ENCODE results near the gene SMAD2.

SMAD2 gene

DNA sequence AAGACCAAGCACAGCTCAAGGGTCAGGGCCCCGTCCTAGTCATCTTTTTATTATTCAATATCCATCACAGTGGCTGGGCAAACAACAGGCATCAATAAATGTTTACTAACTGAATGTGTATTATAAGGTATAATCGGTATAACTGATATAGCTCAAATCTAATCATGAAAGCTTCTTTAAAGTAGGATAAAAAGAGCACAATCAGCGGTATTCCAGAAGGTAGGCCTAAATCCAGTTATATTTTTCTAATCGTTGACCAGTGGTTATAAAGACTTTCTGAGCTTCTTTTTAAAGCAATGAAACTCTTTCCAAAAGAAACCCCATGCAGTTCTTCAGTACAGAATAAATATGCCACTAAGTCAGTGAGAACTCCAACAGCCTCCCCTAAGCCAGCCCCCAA is 92.1 kb downstream of the SMAD2 start:
- H3K27me3 ChIP-seq (ENCODE audit: insufficient read depth, low read length) = no peaks in the 10 kb centered on the region
- H3K27ac ChIP-seq (ENCODE audit: low read depth, low read length, poor library complexity, severe bottlenecking) = no peak overlapping the region
- H4K20me1 ChIP-seq (ENCODE audit: insufficient read depth, low read length) = no peaks in the 10 kb centered on the region
- peaks cover 71% of the 10 kb centered on the region for H3K36me3 ChIP-seq (ENCODE audit: insufficient read depth, low read length)
- H3K4me3 ChIP-seq (ENCODE audit: low read depth, low read length, poor library complexity, severe bottlenecking) = no peak overlapping the region
- H3F3A ChIP-seq (ENCODE audit: insufficient read depth, low read length) = no peaks in the 10 kb centered on the region
- no peaks in the 10 kb centered on the region for H3K4me1 ChIP-seq (ENCODE audit: insufficient read depth, low read length, severe bottlenecking)
- no peak for TF ChIP-seq EZH2 (IDR thresholded peaks at IDR 0.05; ENCODE audit: borderline replicate concordance, low read length)
- TF ChIP-seq, protein P1, sequence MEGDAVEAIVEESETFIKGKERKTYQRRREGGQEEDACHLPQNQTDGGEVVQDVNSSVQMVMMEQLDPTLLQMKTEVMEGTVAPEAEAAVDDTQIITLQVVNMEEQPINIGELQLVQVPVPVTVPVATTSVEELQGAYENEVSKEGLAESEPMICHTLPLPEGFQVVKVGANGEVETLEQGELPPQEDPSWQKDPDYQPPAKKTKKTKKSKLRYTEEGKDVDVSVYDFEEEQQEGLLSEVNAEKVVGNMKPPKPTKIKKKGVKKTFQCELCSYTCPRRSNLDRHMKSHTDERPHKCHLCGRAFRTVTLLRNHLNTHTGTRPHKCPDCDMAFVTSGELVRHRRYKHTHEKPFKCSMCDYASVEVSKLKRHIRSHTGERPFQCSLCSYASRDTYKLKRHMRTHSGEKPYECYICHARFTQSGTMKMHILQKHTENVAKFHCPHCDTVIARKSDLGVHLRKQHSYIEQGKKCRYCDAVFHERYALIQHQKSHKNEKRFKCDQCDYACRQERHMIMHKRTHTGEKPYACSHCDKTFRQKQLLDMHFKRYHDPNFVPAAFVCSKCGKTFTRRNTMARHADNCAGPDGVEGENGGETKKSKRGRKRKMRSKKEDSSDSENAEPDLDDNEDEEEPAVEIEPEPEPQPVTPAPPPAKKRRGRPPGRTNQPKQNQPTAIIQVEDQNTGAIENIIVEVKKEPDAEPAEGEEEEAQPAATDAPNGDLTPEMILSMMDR (IDR thresholded peaks at IDR 0.05; ENCODE audit: low read length) = no peak
- no peaks in the 10 kb centered on the region for H3K9me2 ChIP-seq (ENCODE audit: low read depth, low read length)
- no peak overlapping the region for H3K4me2 ChIP-seq (ENCODE audit: low read length)
- H3K9ac ChIP-seq (ENCODE audit: low read length) = no peak overlapping the region
- H3K9me3 ChIP-seq (ENCODE audit: low read length) = no peaks in the 10 kb centered on the region
- H3K79me2 ChIP-seq (ENCODE audit: insufficient read depth, low read length) = no peaks in the 10 kb centered on the region
- H2AFZ ChIP-seq (ENCODE audit: low read length) = no peak overlapping the region

- TF ChIP-seq, protein P1 (IDR thresholded peaks at IDR 0.05; ENCODE audit: low read length) = no peak
- TF ChIP-seq EZH2 (IDR thresholded peaks at IDR 0.05; ENCODE audit: borderline replicate concordance, low read length) = no peak
- Histone ChIP-seq H3K36me3 (ENCODE audit: insufficient read depth, low read length) (peaks cover 25% of the 10 kb centered on the region; the same call in 1 of the 2 replicates), H3K9ac (ENCODE audit: low read length) (no peak overlapping the region)
Observed at GRCh38 chr18:47832348-47832747, 98.1 kb downstream of the SMAD2 start.

DNA sequence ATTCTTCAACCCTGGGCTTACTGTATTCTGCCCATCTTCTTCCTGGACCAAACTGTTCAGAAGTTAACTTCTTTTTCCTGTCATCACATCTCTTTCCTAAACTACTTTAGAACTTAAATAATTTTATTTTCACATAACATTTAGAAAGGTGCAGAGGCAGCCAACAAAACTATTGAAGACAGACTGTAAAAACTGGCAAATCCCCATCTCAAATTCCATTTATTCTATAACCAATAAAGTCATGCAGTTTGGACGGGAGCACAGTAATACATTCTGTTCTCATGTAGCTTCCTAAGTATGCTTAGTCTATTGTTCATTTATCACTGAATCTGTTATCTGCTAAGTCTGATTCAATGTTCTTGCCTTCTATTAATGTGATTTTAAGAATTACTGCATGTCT is 99.1 kb downstream of the SMAD2 start:
- TF ChIP-seq, protein P1 (IDR thresholded peaks at IDR 0.05; ENCODE audit: low read length) = no peak
- TF ChIP-seq EZH2 (IDR thresholded peaks at IDR 0.05; ENCODE audit: borderline replicate concordance, low read length) = no peak
- H3K4me1 ChIP-seq (ENCODE audit: insufficient read depth, low read length, severe bottlenecking) = no peaks in the 10 kb centered on the region
- H3K4me3 ChIP-seq (ENCODE audit: low read depth, low read length, poor library complexity, severe bottlenecking) = no peak overlapping the region
- peaks cover 20% of the 10 kb centered on the region; the same call in 1 of the 2 replicates for H3K36me3 ChIP-seq (ENCODE audit: insufficient read depth, low read length)
- H3K27me3 ChIP-seq (ENCODE audit: insufficient read depth, low read length) = no peaks in the 10 kb centered on the region
- H3K79me2 ChIP-seq (ENCODE audit: insufficient read depth, low read length) = no peaks in the 10 kb centered on the region
- no peak overlapping the region for H3K27ac ChIP-seq (ENCODE audit: low read depth, low read length, poor library complexity, severe bottlenecking)
- no peaks in the 10 kb centered on the region for H3K9me3 ChIP-seq (ENCODE audit: low read length)
- H3K9me2 ChIP-seq (ENCODE audit: low read depth, low read length) = no peaks in the 10 kb centered on the region
- H2AFZ ChIP-seq (ENCODE audit: low read length) = no peak overlapping the region
- H4K20me1 ChIP-seq (ENCODE audit: insufficient read depth, low read length) = no peaks in the 10 kb centered on the region
- no peaks in the 10 kb centered on the region for H3F3A ChIP-seq (ENCODE audit: insufficient read depth, low read length)
- H3K4me2 ChIP-seq (ENCODE audit: low read length) = no peak overlapping the region
- no peak overlapping the region for H3K9ac ChIP-seq (ENCODE audit: low read length)

More at GRCh38 chr18:47832348-47832747, 98.1 kb downstream of the SMAD2 start:
- Histone ChIP-seq H3F3A (ENCODE audit: insufficient read depth, low read length) (no peaks in the 10 kb centered on the region), H3K9me3 (ENCODE audit: low read length) (no peaks in the 10 kb centered on the region), H2AFZ (ENCODE audit: low read length) (no peak overlapping the region), H3K27ac (ENCODE audit: low read depth, low read length, poor library complexity, severe bottlenecking) (no peak overlapping the region), H3K9me2 (ENCODE audit: low read depth, low read length) (no peaks in the 10 kb centered on the region), H3K4me2 (ENCODE audit: low read length) (no peak overlapping the region), H4K20me1 (ENCODE audit: insufficient read depth, low read length) (no peaks in the 10 kb centered on the region), H3K27me3 (ENCODE audit: insufficient read depth, low read length) (no peaks in the 10 kb centered on the region), H3K4me3 (ENCODE audit: low read depth, low read length, poor library complexity, severe bottlenecking) (no peak overlapping the region), H3K4me1 (ENCODE audit: insufficient read depth, low read length, severe bottlenecking) (no peaks in the 10 kb centered on the region), H3K79me2 (ENCODE audit: insufficient read depth, low read length) (no peaks in the 10 kb centered on the region)
